Measurements from ENCODE around the gene HSPB3. TPM values are rescaled to one million over a fixed set of nuclear protein-coding genes. Genes with fewer than 3 reads are reported as not detected.
A peak's percentile ranks its signal among the peaks of the same experiment; 100 is the strongest.
"Not testable (repeated sequence)": the region's sequence is repeated elsewhere in the genome, so short reads cannot be mapped to it uniquely, and the experiment has no call there.

HSPB3 gene
- total RNA-seq, 1 experiment from 2014 or later: 4.9 TPM

DNA sequence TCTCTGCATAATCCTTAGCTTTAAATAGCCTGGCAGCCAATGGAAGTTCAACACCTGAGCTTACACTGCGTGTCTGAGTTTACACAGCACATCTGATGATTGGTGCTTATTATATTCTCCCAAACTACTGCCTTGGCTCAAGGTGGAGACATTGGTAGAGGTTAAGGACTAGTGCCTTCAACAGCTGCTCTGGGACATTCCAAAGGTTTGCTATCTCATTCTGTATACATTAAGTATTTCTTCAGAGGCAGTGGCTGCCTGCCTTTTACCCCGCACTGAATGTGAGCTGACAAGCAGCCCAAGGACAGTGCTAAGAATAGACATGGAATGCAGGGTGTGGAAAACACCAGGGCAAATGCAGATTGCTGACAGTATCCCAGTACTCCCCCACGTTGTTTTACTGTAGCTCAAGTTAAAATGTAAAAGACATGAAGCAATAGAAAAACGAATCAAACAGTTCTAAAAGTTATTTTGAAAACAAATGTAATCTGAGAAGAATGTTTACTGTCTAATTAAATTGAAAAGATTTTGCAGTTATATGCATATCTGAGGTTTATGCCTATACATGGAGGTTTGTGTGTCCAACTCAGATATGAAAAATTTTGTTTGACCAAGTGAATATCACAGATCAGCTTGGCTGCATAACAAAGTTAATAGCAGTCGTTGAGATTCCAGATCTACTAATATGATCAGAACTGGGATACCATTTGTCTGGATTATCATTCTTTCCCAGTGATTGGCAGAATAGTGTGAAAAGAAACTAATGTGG, 1.8 kb downstream of the HSPB3 start:
- DNase-seq (ENCODE audit: low read depth): peak; percentile 67

DNA sequence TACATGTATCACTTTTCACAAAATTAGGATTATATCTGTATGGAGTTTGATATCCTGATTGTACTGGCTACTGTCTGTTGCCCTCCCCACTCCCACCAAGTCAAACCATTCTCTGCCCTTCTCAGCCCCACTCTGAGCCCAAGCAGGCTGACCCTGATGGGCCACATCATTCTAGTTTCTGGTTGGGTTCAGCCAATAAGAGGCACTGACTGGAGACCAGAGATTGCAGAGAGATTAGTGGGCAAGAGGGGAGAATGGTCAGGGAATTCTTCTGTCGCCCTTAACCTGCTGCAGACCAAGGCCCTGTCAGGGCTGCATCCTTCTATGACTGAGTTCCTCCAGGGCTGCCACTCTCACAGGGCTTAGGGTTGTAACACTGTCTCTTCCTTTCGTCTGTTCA, 2.7 kb downstream of the HSPB3 start:
- DNase-seq (ENCODE audit: low read depth): no peak

DNA sequence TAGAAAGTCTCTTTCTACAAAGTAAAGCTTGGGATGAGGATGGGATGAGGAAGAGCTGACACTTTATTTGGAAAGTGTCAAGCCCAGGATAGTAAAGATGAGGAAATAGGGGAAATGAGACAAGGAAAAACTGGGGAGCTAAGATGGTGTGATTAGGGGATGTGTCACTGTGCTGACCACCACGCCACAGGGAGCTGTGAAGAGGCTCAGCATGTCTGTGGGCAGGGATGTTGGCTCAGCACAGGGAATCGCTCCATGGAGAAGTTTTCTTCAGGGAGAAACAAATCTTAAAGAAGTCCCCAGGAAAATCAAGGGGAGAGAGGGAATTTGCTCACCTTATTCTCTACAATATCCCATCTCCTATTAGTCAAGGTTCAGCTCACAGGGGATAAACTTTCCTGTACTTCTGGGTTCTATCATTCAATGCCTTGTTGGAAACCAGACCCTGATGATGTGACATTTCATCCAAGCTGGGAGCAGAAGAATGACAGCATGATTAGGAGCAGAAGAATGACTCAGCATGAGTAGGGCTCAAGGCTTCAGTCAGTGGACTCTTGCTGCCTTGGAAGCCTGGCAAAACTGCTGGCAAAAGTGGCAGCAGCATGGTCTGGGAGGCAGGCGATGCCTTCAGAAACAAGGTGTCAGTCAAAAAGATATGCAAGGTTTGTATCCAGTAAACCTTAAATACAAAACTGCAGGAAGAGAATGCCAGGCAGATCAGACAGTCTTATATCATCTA, 4.9 kb downstream of the HSPB3 start:
- DNase-seq (ENCODE audit: low read depth): peak; percentile 74

DNA sequence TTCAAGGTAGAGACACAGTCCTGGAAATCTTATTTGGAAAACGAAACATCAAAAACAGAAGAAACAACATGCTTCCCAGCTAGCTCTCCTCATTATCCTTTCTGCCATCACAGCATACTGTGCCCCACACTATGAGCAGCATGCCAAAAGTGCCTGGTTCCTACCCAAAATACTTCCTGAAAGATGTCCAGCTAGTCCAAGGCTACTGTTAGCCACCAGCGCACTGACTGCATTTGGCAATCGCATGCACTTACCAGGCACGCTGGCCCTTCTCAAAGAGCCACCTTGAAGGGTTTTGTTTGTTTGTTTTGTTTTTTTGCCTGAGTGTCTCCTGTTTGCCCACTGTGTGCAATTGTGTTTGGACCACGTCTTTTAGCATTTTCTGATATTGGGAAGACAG, 6.8 kb downstream of the HSPB3 start:
- DNase-seq (ENCODE audit: low read depth): no peak

DNA sequence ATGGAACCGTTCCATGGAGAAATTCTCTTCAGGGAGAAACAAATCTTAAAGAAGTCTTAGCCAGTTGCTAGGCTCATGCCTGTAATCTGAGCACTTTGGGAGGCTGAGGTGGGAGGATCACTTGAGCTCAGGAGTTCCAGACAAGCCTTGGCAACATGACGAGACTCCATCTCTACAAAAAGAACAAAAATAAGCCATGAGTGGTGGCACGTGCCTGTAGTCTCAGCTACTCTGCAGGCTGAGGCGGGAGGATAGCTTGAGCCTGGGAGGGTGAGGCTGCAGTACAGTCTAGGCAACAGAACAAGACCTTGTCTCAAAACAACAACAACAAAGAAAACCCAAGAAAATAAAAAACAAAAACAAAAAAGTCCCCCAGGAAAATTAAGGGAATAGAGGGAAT, 8.2 kb downstream of the HSPB3 start:
- no peak for DNase-seq (ENCODE audit: low read depth)

DNA sequence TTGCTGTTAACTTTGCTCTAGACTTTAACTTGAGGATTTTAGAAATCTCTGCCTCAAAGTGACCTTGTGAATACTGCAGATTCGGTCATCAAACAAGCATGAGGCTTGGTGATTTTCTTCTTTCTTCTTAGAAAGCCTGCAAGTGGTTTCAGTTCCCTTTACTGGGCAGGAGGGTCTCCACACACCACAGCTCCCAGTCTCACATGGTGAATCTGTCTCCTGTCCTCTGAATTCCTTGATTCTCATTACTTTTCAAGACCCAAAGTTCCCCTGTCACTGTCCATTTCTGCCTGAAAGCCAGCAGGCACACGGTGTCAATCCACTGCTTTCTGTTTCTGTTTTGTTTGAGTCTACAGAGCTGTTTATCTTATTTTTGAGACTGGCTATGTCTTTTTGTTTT, 14.1 kb downstream of the HSPB3 start:
- peak; percentile 31 for DNase-seq (ENCODE audit: low read depth)

DNA sequence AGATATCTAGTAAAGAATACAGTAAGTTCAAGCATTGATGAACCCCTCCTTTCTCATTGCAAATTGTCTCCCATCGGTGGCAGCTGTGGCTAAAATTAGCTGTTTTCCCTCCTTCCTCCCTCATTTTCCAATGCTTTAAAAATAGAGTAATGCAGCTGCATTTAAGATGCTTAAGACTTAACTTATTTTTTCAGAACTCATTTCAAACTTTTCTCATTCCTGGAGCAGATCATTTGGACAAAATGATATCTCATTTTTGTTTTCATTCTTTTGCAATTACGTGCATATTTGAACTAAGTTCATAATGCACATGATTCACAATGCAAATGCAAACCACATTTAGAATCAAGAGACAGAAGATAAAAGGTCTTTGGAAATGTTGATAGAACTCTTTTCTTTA, 14.6 kb downstream of the HSPB3 start:
- no peak for DNase-seq (ENCODE audit: low read depth)

DNA sequence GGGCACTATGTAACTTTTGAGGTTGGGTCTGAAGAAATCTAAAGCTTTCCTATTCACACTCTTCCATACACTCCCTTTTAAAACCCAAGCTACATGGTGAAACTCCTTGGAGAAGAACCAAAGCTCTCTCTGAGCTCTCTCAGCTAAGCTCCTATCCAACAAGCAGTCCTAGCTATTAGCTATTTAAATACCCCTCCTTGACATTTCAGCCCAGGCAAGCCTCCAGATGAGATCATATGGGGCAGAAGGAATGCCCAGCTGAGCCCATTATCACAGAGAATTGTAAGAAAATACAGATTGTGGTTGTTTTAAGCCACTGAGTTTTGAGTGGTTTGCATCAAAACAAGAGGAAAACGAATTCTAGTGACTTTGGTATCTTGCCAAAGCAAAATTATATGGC, 15.2 kb downstream of the HSPB3 start:
- DNase-seq (ENCODE audit: low read depth): peak; percentile 38

DNA sequence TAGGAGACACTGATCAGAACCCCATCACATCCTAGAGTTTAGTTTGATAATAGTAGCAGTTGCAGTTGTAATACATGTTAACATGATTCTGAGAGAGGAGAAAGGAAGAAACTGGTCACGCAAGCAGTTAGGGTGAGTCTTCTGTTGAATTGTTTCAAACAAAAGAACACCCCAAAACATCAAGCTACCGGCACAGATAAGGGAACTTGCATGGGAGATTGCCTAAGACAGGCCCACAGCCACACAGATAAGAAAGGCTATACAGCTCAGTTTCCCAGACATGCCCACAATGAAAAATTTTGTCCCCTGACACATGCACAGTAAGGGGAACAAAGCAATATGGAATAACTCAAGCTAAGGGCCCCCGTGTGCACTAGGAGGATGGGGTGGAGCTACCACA, 15.9 kb downstream of the HSPB3 start:
- no peak for DNase-seq (ENCODE audit: low read depth)

DNA sequence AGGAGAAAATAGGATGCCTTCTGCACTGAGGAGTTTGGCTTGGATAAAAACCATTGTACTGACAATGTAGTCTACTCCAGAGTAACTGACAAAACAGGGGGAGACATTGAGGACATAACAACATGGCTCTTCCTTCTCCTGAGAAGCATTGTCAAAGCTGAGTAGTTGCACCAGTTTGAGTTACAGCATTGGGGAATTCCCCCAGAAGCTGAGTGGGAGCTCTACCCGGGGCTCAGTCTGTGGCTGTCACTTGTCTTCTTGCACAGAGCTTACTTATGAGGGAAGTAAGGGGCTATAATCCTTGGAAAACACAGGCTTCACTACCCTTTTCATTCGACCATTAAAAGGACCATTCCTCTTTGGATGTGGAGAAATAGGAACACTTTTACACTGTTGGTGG, 21.2 kb downstream of the HSPB3 start:
- no peak for DNase-seq (ENCODE audit: low read depth)

DNA sequence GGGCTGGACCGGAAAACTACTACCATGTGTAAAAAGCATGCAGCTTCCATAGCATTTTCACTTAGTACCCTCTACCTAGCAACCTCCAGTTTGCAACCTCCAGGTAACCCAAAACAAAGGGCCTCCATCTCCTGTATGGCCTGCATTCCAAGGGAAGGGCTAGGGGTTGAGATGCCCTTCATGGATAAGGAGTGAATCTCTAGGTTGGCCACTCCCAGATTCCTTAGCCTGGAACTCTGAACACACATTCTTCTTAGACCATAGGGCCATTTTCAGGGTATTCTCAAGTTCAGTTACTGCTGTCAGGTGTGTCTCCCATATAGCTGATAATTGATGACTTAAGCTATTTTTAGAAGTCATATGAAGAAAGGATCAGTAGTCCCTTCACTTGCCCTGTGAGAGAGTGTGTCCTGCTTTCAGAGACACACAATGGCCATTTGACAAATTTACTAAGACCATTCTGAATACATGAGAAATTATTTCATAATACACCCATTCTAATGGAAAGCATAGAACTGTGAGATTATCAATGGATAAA, 22.5 kb downstream of the HSPB3 start:
- DNase-seq (ENCODE audit: low read depth): no peak

DNA sequence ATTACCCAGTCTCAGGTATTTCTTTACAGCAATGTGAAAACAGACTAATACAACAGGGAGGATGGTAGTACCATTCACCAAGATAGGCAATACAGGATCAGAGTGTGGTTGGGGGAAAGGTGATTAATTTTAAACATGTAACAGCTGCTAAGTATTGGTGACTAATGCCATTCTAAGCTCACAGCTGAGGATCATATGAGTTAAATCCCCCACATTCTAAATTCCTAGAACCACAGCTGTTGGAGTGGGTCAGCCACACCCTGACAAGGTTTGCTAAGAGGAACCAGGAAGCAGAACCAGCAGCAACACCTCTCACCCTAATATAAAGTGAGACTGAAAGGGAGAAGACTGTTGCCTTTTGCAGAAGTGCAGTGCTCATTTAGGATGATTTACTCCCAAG, 24.8 kb downstream of the HSPB3 start:
- no peak for DNase-seq (ENCODE audit: low read depth)

DNA sequence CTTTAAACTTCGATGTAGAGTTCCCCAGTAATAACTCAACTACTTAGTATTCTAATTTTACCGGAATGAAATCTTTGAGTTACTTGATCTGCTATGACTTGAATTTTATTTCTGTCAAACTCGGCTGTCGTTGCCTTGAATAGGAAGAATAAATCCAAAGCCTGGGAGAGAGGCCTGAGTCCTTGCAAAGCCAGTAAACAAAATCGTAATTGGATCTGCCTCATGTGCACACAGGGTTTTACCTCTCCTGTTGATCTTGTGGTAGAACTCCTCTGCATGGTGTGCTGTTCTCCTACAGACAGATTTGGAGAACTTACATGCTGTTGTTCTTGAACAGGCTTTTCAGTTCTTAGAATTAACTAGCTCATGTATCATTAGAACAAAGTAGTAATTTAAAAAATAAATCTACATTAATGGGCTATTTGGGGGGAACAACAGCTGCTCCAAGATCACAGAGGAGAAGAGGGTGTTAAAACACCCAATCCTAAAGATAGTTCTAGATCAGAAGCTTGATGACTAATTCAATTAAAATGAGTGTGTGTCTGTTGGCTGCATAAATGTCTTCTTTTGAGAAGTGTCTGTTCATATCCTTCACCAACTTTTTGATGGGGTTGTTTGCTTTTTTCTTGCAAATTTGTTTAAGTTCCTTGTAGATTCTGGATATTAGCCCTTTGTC, 28.9 kb downstream of the HSPB3 start:
- no peak for DNase-seq (ENCODE audit: low read depth)

DNA sequence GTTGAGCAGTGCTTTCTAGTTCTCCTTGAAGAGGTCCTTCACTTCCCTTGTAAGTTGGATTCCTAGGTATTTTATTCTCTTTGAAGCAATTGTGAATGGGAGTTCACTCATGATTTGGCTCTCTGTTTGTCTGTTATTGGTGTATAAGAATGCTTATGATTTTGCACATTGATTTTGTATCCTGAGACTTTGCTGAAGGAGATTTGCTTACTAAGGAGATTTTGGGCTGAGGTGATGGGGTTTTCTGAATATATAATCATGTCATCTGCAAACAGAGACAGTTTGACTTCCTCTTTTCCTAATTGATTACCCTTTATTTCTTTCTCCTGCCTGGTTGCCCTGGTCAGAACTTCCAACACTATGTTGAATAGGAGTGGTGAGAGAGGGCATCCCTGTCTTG, 30.2 kb downstream of the HSPB3 start:
- not testable (repeated sequence) for DNase-seq (ENCODE audit: low read depth)

DNA sequence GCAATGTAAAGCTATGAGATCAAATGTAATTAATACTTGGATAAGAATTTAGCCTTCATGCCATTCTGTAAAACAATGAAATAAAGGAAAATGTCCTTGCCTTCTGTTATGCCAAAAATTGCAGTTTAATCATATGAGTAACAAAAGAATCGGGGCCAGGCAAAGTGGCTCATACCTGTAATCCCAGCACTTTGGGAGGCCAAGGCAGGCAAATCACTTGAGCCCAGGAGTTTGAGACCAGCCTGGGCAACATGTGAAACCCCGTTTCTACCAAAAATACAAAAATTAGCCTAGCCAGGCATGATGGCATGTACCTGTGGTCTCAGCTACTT, 34.1 kb downstream of the HSPB3 start:
- DNase-seq (ENCODE audit: low read depth): not testable (repeated sequence)

DNA sequence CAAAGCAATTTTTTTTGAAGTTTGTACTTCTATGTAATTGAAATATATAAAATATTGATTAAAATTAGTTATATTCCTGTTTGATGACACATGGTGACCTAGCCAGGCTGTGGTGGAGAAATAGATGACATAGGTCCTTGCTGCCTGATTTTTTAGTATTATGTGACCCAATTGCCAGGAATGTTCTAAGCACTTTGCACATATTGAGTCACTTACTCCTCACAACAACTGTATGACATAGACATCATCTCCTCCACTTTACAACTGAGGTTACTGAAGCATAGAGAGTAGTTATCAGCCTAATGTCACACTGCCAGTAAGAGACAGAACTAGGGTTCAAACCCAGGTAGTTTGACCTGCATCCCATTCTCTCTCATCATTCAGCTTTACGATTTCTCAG, 35.8 kb downstream of the HSPB3 start:
- DNase-seq (ENCODE audit: low read depth): no peak

DNA sequence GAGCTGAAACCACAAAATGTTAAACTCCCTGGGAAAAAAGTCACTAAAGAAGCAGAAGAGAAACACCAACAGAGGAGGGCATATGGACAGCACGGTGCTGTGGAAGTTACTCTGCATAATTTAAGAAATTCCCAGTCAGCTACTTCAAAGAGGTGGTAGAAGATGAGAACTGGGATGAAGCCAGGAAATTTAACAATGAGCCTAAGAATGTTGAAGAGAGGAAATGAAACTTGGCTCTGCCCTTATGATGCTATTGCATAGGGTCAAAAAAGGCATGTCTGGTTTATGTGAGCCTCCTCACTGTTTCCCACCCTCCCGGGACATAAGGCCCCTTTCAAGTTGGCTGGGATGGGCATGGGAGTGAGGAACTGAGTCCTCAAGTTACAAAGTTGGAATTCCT, 36.7 kb downstream of the HSPB3 start:
- DNase-seq (ENCODE audit: low read depth): no peak

DNA sequence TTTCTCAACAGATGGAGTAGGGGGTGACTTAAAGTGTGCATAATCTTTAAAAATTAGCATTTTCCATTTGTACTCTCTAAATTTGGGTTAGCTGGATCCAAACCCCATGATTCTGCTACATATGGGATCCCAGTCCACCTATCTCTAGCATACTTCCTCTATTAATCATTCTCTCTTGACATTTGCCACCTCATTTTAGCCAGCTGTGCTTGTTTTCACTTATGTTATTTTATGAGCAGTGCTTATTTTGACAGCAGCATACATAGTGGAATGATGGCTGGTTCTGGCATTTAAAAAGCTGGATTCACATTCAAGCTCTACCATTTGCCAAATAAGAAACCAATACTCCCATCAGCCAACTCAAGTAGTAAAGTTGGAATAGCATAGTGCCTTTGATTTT, 39.5 kb downstream of the HSPB3 start:
- no peak for DNase-seq (ENCODE audit: low read depth)

Other genes with a start within 250 kb of the HSPB3 start
- 7.9 and 20.6 TPM in 2 replicates for gene ARL15, start 145.1 kb upstream of the HSPB3 start, total RNA-seq (2014; rRNA removed; shearing (Covaris generic))
- 12.6 and 23.9 TPM in 2 replicates for gene SNX18, start 62.1 kb downstream of the HSPB3 start, total RNA-seq (2014; rRNA removed; shearing (Covaris generic))